ENCODE measurements around the gene RBM15B.
A peak's percentile ranks its signal among the peaks of the same experiment; 100 is the strongest.

Gene RBM15B

GRCh38 chr3:51392355-51393133, 1.5 kb downstream of the RBM15B start:
- DNase-seq (ENCODE audit: low read depth), result no peak
- H3K4me3 ChIP-seq (ENCODE audit: low read depth, low read length), result peak overlapping the region; percentile 81
- TF ChIP-seq CTCF (IDR thresholded peaks at IDR 0.05; ENCODE audit: control insufficient read depth, extremely low read depth, insufficient read depth), result no peak

- no peak for TF ChIP-seq CTCF (IDR thresholded peaks at IDR 0.05; ENCODE audit: control insufficient read depth, extremely low read depth, insufficient read depth)
- no peak overlapping the region for H3K4me3 ChIP-seq (ENCODE audit: low read depth, low read length)
- DNase-seq (ENCODE audit: low read depth), result no peak
These were observed 2.0 kb downstream of the RBM15B start for GRCh38 chr3:51393134-51393495.

- DNase-seq (ENCODE audit: low read depth), result no peak
- TF ChIP-seq CTCF (IDR thresholded peaks at IDR 0.05; ENCODE audit: control insufficient read depth, extremely low read depth, insufficient read depth), result no peak
- no peak overlapping the region for H3K4me3 ChIP-seq (ENCODE audit: low read depth, low read length)
These were observed 2.5 kb downstream of the RBM15B start for GRCh38 chr3:51393564-51393963.

- TF ChIP-seq CTCF (IDR thresholded peaks at IDR 0.05; ENCODE audit: control insufficient read depth, extremely low read depth, insufficient read depth), result no peak
- no peak overlapping the region for H3K4me3 ChIP-seq (ENCODE audit: low read depth, low read length)
- no peak for DNase-seq (ENCODE audit: low read depth)
These were observed 3.5 kb downstream of the RBM15B start for GRCh38 chr3:51394541-51394940.

GRCh38 chr3:51395493-51396213, 4.6 kb downstream of the RBM15B start:
- no peak for TF ChIP-seq CTCF (IDR thresholded peaks at IDR 0.05; ENCODE audit: control insufficient read depth, extremely low read depth, insufficient read depth)
- DNase-seq (ENCODE audit: low read depth), result no peak
- H3K4me3 ChIP-seq (ENCODE audit: low read depth, low read length), result no peak overlapping the region

GRCh38 chr3:51396401-51396800, 5.3 kb downstream of the RBM15B start:
- H3K4me3 ChIP-seq (ENCODE audit: low read depth, low read length), result no peak overlapping the region
- no peak for DNase-seq (ENCODE audit: low read depth)
- TF ChIP-seq CTCF (IDR thresholded peaks at IDR 0.05; ENCODE audit: control insufficient read depth, extremely low read depth, insufficient read depth), result no peak
